Activated CD4-positive, alpha-beta T cell treated with anti-CD3 and anti-CD28 coated beads for 1 hour (primary cell): Measurements from ENCODE around the gene EME2.

Source experiments
- DNase-seq: peaks from one replicate; pipeline ENCODE4 v3.0.0-alpha.2; 2020

The EME2 gene

GRCh38 chr16:1779741-1780676 is 7.4 kb downstream of the EME2 start:
- no peak for DNase-seq

- no peak for DNase-seq
Measured at GRCh38 chr16:1780677-1781072, 8.1 kb downstream of the EME2 start.

DNA sequence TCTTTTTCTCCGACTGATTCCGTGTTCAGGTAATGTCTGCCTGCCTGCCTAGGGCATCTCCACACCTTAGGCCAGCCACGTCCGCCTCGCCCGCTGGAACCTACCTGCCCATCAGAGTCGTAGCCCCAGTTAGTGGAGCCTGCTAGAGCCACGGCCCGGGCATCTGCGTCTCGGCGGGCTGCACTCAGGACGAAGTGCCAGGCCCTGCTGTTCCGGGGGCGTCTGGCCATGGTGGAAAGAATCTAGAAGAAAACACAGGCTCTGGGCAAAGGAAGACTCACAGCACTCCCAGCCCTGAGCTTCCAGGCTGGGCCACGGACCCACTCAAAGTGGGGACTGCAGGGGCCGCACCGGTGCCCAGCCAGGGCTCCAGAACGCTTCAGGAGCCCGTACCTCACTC is 8.6 kb downstream of the EME2 start:
- no peak for DNase-seq

DNA sequence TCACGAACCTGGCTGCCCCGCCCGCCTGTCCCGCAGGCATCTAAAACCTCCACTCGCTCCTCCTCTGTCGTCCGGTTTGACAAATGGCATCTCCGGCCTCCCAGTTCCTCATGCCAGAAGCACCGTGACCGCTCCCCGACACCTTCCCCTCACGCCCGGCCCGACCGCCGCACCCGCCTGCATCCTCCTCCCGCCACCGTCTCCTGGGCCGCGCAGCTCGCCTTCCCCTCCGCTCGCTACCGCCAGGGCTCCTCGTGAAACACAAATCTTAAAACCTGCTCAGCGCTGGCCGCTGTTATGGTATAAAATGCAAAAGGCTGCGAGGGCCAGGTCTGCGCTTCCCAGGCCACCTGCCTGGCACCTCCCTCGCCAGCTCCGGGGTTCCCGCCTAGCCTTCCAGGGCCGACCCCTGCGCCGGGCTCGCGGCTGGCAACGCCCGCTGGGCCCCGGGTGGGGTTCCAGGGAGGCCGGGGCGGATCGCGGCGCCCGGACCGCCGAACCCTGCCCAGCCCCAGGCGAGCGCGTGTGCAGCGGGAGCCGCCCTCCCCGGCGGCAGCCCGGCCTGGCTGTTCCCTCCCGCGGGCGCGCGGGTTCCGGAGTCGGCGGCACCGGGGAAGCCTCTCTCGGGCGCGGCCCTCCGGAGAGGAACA is 9.3 kb downstream of the EME2 start:
- DNase-seq: no peak

- DNase-seq: peak; percentile 97
Measured at GRCh38 chr16:1782408-1783264, 10.0 kb downstream of the EME2 start, which contains the start of the genes NUBP2 and SPSB3. Gene NUBP2 (plus strand): TSS chr16:1782960. CDS start chr16:1783021, 61 bp downstream. Gene SPSB3 (minus strand): TSS chr16:1782571. CDS start chr16:1781483, 1,088 bp downstream.

- DNase-seq: no peak
Measured at GRCh38 chr16:1784977-1785845, 12.6 kb downstream of the EME2 start.

DNA sequence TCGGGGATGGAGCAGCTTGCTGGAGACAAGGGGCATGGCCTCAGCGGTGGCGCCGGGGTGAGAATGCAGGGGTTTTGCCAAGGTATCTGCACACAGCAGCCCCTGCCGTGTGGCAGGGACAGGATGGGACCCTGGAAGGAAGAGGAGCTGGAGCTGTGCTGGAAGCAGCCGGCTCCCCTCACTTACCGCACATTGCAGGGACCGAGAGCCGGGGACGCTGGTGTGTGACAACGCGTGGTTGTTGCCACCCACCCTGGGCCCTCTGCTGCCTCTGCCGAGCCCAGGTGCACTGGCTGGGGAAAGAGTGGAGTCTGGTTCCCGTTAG is 13.2 kb downstream of the EME2 start:
- DNase-seq: no peak

DNA sequence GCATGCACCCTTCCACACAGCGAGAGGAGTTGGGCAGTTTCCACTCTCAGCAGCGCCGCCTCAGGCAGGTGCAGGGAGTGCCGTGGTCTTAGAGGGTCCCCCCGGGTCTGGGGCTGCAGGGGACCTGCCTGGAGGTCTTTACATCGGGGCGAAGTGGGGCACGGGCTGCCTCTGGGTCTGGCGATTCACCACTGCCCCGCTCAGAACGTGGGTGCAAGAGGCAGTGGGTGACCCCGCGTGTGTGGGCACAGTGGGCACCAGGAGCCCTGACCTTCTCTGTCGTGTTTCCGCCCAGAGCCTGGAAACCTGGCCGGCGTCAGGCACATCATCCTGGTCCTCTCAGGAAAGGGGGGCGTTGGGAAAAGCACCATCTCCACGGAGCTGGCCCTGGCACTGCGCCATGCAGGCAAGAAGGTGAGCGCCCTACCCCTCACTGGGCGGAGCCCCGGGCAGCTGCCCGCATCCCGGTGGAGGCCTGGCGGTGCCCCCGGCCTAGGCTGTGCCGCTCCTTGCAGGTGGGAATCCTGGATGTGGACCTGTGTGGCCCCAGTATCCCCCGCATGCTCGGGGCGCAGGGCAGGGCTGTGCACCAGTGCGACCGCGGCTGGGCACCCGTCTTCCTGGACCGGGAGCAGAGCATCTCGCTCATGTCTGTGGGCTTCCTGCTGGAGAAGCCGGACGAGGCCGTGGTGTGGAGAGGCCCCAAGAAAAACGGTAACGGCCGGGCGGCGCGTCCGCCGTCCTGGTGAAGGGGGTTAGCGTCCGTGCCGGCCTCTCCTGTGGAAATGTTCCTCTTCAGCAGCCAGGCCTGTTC is 13.8 kb downstream of the EME2 start:
- no peak for DNase-seq

- DNase-seq: no peak
Measured at GRCh38 chr16:1787056-1787321, 14.4 kb downstream of the EME2 start.

DNA sequence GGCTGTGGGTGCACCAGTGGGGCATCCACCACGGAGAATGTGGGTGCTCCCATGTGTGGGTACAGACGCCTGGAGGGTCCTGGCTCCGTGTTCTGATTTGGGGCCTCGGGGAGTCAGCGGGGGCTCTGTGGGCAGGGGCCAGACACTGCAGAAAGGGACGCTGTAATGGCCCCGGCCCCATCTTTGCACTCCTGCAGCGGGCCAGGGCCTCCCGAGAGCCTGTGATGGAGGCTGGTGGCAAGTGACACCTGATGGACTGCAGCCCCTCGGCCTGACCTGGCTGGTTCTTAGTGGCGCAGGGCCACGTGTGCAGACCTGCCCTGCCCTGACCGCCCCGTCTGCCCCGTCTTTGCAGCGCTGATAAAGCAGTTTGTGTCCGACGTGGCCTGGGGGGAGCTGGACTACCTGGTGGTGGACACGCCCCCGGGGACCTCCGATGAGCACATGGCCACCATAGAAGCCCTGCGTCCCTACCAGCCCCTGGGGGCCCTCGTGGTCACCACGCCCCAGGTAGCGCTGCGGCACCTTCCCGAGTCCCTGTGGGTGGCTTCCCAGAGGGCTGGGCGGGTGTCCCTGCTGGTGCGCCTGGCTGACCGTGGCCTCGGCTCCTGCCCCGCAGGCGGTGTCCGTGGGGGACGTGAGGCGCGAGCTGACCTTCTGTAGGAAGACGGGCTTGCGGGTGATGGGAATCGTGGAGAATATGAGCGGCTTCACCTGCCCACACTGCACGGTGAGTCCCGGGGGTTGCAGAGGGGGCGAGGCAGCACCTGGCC is 14.9 kb downstream of the EME2 start:
- DNase-seq: no peak

GRCh38 chr16:1788095-1788707 is 15.6 kb downstream of the EME2 start:
- DNase-seq: no peak

DNA sequence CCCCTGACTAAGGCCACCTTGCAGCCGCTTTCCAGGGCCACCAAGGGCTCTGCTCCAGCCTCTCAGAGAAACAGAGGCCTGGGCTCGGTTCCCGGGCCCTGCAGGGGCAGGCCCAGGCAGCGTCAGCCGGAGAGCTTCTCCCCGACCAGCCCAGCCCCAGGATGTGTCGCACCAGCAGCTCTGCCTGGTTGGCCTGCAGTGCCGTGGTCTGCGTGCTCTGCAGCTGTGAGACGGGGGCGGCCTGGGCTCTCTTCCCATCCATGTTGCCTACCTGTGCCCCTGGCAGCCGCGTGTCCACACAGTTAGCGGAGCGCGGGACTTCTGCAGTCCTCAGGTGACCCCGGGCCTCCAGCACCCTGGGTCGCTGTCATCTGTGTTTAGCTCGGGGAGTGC is 16.1 kb downstream of the EME2 start:
- no peak for DNase-seq

DNA sequence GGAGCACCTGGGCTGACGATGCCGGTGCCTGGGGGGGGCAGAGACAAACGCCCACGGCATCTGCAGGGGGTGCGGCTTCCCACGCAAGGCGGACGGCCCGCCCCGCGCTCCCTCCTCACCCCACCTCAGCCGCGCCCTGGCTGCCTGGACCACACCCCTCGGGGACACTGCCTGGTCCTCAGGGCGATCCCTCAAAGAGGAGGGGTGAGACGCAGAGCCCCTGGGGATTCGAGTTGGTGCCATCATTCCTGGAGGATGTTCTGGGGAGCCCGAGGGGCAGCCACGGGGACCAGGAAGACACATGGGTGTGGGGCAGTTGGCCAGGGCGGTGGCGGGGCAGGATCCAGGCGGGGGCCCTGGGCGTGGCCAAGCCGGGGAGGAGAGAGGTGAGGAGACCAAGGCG is 17.0 kb downstream of the EME2 start:
- no peak for DNase-seq

DNA sequence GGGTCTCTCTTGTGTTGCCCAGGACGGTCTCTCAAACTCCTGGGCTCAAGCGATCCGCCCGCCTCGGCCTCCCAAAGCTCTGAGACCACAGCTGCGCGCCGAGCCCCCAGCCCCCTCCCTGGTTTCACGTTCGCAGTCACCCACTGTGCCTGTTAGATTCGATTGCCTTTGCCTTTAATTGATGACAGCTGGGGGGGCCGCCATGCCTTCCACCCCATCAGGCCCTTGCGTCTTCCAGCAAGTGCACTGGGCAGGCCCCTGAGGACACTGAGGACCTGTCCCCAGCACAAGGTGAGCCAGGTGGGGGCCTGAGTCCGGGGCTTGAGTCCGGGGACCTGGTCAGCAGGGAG is 17.6 kb downstream of the EME2 start:
- no peak for DNase-seq

DNA sequence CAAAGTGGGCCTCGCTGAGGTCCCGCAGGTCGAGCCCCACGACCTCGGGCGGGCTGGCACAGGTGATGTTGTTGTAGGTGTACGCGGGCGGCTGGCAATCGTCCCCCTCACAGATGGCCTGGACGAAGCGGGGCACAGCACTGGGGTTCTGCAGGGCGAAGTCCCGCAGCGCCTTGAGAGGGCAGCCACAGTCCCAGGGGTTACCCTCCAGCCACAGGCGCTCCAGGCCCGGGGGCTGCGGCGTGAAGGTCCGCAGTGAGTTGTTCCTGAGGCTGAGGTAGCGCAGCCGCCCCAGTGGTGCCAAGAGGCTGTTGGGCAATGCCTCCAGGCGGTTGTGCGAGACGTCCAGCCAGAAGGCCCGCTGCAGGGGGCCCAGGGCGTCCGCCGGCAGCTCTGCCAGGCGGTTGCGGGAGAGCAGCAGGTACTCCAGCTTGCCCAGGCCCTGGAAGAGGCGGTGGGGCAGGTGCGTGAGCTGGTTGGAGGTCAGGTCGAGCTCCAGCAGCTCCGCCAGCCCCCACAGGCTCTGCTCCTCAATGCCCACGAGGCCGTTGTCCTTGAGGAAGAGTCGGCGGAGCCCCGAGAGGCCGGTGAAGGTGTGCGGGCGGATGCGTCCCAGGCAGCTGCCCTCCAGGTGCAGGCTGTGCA is 18.1 kb downstream of the EME2 start:
- DNase-seq: peak; percentile 6

- peak; percentile 6 for DNase-seq
Measured at GRCh38 chr16:1791256-1791942, 18.8 kb downstream of the EME2 start.

DNA sequence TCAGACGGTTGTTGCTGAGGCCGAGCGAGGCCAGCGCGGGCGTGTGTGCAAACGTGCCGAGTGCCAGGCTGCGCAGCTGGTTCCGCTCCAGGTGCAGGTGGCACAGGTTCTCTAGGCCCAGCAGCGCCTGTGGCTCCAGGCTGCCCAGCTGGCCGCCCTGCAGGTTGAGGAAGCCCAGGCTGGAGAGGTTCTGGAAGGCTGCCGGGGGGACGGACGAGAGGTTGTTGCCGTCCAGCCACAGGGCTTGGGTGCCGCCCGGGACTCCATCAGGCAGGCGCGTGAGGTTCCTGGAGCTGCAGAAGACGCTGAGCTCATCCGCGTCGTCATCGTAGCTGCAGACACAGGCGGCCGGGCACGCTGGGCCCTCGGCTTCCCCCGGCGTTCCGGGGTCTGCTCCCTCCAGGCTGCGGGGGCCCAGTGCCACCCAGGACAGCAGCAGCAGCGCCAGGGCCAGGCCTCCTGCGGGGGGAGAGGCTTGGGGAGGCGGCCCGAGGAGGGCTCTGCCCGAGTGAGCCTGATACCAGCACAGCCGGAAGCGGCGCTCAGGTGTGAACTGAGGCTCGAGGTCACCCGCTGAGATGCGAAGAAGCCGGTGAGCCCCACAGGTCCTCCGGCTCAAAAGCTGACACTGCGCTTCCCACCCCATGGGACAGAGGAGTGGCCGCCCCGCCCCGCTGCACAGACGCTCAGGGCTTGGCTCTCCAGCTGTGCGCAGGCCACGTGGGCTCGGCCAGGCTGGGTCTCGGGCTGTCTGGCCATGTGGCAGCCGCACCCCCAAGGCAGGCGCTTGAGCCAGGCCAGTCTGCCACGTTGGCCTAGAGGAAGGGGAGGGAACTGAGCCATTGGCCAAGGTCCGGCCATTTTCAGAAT is 19.6 kb downstream of the EME2 start:
- DNase-seq: no peak

DNA sequence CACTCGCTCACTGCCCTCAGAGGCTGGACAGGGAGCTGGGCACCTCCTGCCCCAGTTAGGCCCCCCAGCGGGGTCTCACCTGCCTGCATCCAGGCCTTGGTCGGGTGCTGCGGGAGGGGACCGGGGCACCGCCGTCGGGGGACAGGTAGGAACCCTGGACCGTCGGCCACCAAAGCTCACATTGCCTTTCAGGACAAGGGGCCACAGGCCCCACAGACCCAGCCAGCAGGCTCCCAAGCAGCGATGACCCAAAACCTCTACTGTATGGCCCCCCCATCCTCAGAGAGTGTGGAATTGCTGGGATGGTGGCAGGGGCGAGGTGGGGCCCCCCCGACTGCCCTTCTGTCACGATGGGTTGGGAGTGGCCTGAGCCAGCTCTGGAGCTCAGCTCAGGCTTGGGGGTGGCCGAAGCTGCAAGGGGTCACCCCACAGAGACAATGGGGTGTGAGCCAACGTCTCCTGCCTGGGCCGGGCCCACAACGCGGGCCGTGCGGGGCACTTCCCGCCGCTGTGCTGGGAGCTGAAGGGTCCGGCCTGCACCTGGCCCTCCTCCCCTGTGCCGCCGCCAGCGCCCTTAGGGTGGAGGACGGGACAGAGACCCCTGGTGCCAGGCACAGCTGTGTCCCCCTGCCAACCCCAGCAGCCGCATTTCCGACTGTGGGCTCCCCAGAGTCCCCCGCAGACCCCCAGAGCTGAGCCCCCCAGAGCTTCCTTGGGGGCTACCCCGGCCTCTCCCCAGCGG is 20.4 kb downstream of the EME2 start:
- no peak for DNase-seq
